ENCODE results near the gene TCIRG1. TPM values are rescaled to one million over a fixed set of nuclear protein-coding genes. Genes with fewer than 3 reads are reported as not detected.

Gene TCIRG1
- polyA plus RNA-seq, 2 of the 4 experiments (the other 2 are of a cell fraction), result 36.3 to 120 TPM

GRCh38 chr11:68051191-68052136 is 12.6 kb downstream of the TCIRG1 start:
- Histone ChIP-seq H3K9me3 (no peaks in the 10 kb centered on the region), H3K4me1 (0 out of 3 replicates have a peak, but pooled peaks cover 3% of the 10 kb centered on the region), H3K4me3 (no peak overlapping the region), H3K4me2 (no peak overlapping the region), H3K27ac (no peak overlapping the region)
- DNase-seq (ENCODE audit: low read depth in 1 of 2, low spot score in 1 of 2) (peak in 1 of 2 experiments; percentile 3), ATAC-seq (peak; percentile 2 to 5; a peak in 2 of 6 replicates), FAIRE-seq (no peak)
- CTCF ChIA-PET, result interaction anchor here (0.8 kb wide), 2 partner anchors 14 to 55 kb away, joined by 3 to 4 read pairs; no protein-coding TSS in a partner anchor
- no peak for TF ChIP-seq SREBF2 (IDR thresholded peaks at IDR 0.05)
- no peak for TF ChIP-seq HOXA7 (CRISPR knock-in tag; IDR thresholded peaks at IDR 0.05)
- TF ChIP-seq KDM1A (IDR thresholded peaks at IDR 0.05; ENCODE audit: low read depth), result no peak
- 94% methylated on average over 11 of the region's 14 CpGs for WGBS (ENCODE audit: missing lambda C conversion rate)
- POLR2A ChIA-PET, result interaction anchor here (0.9 kb wide), 1 partner anchor 98 kb away, joined by 3 read pairs; no protein-coding TSS in a partner anchor

DNA sequence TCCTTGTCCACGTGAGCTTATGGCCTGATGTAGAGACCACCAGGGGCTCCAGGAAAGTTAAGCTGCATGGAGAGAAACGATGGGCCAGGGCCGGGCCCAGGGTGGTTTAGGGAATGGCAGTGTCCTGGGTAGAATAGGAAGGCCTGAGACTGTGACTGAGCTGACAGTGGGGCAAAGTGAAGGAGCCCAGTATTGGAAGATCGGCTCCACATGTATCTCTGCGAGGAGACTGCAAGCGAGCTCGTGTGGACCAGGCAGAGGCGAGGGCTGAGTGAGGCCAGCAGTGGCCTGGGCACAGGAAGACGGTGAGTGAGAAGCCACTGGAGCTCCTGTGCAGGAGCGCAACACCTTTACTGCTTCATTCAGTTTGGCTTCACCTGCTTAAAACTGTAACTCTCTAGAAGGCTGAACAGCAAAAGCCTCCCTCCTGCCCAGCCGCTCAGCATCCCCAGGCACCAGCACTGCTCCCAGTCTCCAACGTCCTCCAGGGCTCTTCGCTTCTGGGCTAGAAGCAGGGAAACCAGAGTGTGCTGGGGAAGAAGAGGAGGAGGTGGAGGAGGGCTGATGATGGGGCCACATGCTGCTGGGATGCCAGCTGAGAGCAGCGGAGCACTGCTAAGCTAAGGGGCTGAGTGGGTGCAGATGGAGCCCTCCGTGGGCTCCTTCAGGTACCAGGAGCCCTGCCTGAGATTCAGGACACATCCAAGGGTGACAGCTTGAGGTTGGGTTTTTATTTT is 13.5 kb downstream of the TCIRG1 start:
- H3K27ac ChIP-seq, result no peak overlapping the region
- ChIA-PET CTCF (interaction anchor here (0.8 to 1.6 kb wide), 4 partner anchors 11 to 157 kb away, joined by 3 to 4 read pairs (median 4); no protein-coding TSS in a partner anchor), POLR2A (interaction anchor here (0.8 to 0.9 kb wide), 2 partner anchors 24 to 97 kb away, joined by 3 read pairs; no protein-coding TSS in a partner anchor)
- ATAC-seq (peak in 1 of 2 experiments; percentile 9; a peak in 1 of 6 replicates), FAIRE-seq (no peak), DNase-seq (ENCODE audit: low read depth in 1 of 2, low spot score in 1 of 2) (no peak)
- no peak overlapping the region for H3K4me3 ChIP-seq
- H3K9me3 ChIP-seq, result no peaks in the 10 kb centered on the region
- 89% methylated on average over 15 of the region's 15 CpGs for WGBS (ENCODE audit: missing lambda C conversion rate)
- H3K4me2 ChIP-seq, result no peak overlapping the region
- TF ChIP-seq HDAC2 (IDR thresholded peaks at IDR 0.05) (no peak), KDM1A (IDR thresholded peaks at IDR 0.05; ENCODE audit: low read depth) (no peak), RNF2 (IDR thresholded peaks at IDR 0.05; ENCODE audit: borderline replicate concordance, low read depth) (no peak), GATA3 (IDR thresholded peaks at IDR 0.05; ENCODE audit: borderline replicate concordance) (no peak), KDM5A (IDR thresholded peaks at IDR 0.05) (no peak), EHMT2 (IDR thresholded peaks at IDR 0.05; ENCODE audit: low read depth) (no peak), HES2 (IDR thresholded peaks at IDR 0.05) (no peak), MAZ (IDR thresholded peaks at IDR 0.05; ENCODE audit: borderline replicate concordance, low read depth, low read length) (no peak), BHLHE40 (IDR thresholded peaks at IDR 0.05; ENCODE audit: low read depth, low read length) (no peak), CBX2 (IDR thresholded peaks at IDR 0.05; ENCODE audit: borderline replicate concordance, low read depth) (no peak), MAFK (IDR thresholded peaks at IDR 0.05; ENCODE audit: partially characterized antibody) (no peak), FOSB (CRISPR knock-in tag; IDR thresholded peaks at IDR 0.05) (no peak), EP300 (IDR thresholded peaks at IDR 0.05) (no peak), FOSL2 (IDR thresholded peaks at IDR 0.05) (no peak), FOSL2 (CRISPR knock-in tag; IDR thresholded peaks at IDR 0.05) (no peak), ZFP36 (IDR thresholded peaks at IDR 0.05; ENCODE audit: borderline replicate concordance, partially characterized antibody) (no peak), CHD4 (IDR thresholded peaks at IDR 0.05; ENCODE audit: borderline replicate concordance) (no peak)
- TF ChIP-seq, protein P1, sequence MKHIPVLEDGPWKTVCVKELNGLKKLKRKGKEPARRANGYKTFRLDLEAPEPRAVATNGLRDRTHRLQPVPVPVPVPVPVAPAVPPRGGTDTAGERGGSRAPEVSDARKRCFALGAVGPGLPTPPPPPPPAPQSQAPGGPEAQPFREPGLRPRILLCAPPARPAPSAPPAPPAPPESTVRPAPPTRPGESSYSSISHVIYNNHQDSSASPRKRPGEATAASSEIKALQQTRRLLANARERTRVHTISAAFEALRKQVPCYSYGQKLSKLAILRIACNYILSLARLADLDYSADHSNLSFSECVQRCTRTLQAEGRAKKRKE (CRISPR knock-in tag; IDR thresholded peaks at IDR 0.05; ENCODE audit: low read depth), result no peak
- 0 out of 3 replicates have a peak, but pooled peaks cover 3% of the 10 kb centered on the region for H3K4me1 ChIP-seq

DNA sequence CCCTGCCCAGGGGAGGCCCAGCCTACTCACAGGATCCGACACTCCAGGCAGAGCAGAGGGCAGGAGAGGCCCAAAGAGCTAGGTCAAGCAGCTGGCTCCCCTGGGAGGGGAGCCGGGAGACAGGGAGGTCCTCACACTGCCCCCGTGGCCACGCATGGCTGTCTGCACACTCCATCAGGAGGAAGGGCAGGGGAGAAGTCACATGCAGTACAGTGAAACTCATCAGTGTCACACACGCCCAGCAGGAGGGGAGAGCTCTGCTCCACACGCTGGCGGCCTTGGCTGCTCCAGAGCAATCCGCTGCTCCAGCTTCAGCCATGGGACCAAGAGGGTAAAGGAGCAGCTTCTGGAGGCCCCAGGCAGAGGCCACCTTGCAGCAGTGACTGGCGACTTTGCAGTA is 14.3 kb downstream of the TCIRG1 start:
- Histone ChIP-seq H3K9me3 (no peaks in the 10 kb centered on the region), H3K4me1 (0 out of 3 replicates have a peak, but pooled peaks cover 3% of the 10 kb centered on the region), H3K4me2 (no peak overlapping the region), H3K4me3 (no peak overlapping the region), H3K27ac (no peak overlapping the region)
- no peak for FAIRE-seq
- ChIA-PET CTCF (interaction anchor here (0.8 to 1.6 kb wide), 3 partner anchors 12 to 156 kb away, joined by 3 to 4 read pairs (median 4); no protein-coding TSS in a partner anchor), POLR2A (interaction anchor here (0.8 kb wide), 1 partner anchor 25 kb away, joined by 3 read pairs; no protein-coding TSS in a partner anchor)
- TF ChIP-seq POLR2AphosphoS2 (conservative IDR thresholded peaks at IDR 0.05; ENCODE audit: low read length), result peak; percentile 63; the same call in 1 of the 2 replicates
- no peak for TF ChIP-seq HOXB5 (CRISPR knock-in tag; IDR thresholded peaks at IDR 0.05)
- no peak for TF ChIP-seq RFX5 (IDR thresholded peaks at IDR 0.05)
- TF ChIP-seq JUN (IDR thresholded peaks at IDR 0.05), result 0 out of 5 replicates have a peak, but pooled peaks of 1 of the 2 experiments have one; percentile 13
- TF ChIP-seq KDM5A (IDR thresholded peaks at IDR 0.05), result no peak
- 0 out of 2 replicates have a peak, but pooled peaks have one; percentile 35 for TF ChIP-seq PBX3 (IDR thresholded peaks at IDR 0.05)
- WGBS (ENCODE audit: missing lambda C conversion rate), result 81% methylated on average over 9 of the region's 9 CpGs
- ATAC-seq, result peak; percentile 10 to 15; a peak in 3 of 6 replicates
- DNase-seq (ENCODE audit: low read depth in 1 of 2, low spot score in 1 of 2), result no peak

All from A549 (cell line).